Tongue (tissue), 2 donors: ENCODE results near the gene ASB10. TPM values are rescaled to one million over a fixed set of nuclear protein-coding genes. Genes with fewer than 3 reads are reported as not detected.
A peak's percentile ranks its signal among the peaks of the same experiment; 100 is the strongest.

Experiments
- DNase-seq: peaks from one replicate; pipeline ENCODE4 v3.0.0-alpha.2; 2015
- total RNA-seq: library from RNA; depleted of rRNA; stranded (reverse); fragments of >200 nt; gene quantifications from one replicate; pipeline ENCODE4 v1.2.3, GENCODE V29; 2014

ASB10 gene
- total RNA-seq, 1 donor from 2014 or later, result 4.9 TPM

GRCh38 chr7:151166629-151167196, 20.3 kb downstream of the ASB10 start:
- DNase-seq, result no peak

GRCh38 chr7:151161757-151162156, 25.3 kb downstream of the ASB10 start:
- DNase-seq, result no peak

- no peak for DNase-seq
Measured at GRCh38 chr7:151157645-151158329, 29.3 kb downstream of the ASB10 start.

GRCh38 chr7:151152643-151153513, 34.2 kb downstream of the ASB10 start:
- DNase-seq, result no peak

GRCh38 chr7:151150388-151150787, 36.7 kb downstream of the ASB10 start:
- DNase-seq, result no peak

GRCh38 chr7:151148319-151149259, 38.5 kb downstream of the ASB10 start:
- DNase-seq, result no peak

GRCh38 chr7:151146761-151147160, 40.3 kb downstream of the ASB10 start:
- DNase-seq, result no peak

GRCh38 chr7:151144387-151144786, 42.7 kb downstream of the ASB10 start:
- DNase-seq, result no peak

GRCh38 chr7:151143261-151144015, 43.6 kb downstream of the ASB10 start:
- peak; percentile 83 for DNase-seq

- DNase-seq, result no peak
Measured at GRCh38 chr7:151142686-151143040, 44.4 kb downstream of the ASB10 start.

GRCh38 chr7:151141855-151142685, 45.0 kb downstream of the ASB10 start:
- DNase-seq, result no peak

- no peak for DNase-seq
Measured at GRCh38 chr7:151141311-151141854, 45.7 kb downstream of the ASB10 start.

GRCh38 chr7:151140826-151141225, 46.2 kb downstream of the ASB10 start:
- no peak for DNase-seq

- DNase-seq, result no peak
Measured at GRCh38 chr7:151139791-151140190, 47.3 kb downstream of the ASB10 start.

GRCh38 chr7:151139071-151139790, 47.8 kb downstream of the ASB10 start:
- DNase-seq, result no peak

- DNase-seq, result no peak
Measured at GRCh38 chr7:151138153-151138851, 48.7 kb downstream of the ASB10 start.

GRCh38 chr7:151137791-151138152, 49.3 kb downstream of the ASB10 start:
- no peak for DNase-seq

GRCh38 chr7:151137076-151137675, 49.9 kb downstream of the ASB10 start:
- DNase-seq, result no peak
